ENCODE data around the gene DGKI.

DGKI gene

DNA sequence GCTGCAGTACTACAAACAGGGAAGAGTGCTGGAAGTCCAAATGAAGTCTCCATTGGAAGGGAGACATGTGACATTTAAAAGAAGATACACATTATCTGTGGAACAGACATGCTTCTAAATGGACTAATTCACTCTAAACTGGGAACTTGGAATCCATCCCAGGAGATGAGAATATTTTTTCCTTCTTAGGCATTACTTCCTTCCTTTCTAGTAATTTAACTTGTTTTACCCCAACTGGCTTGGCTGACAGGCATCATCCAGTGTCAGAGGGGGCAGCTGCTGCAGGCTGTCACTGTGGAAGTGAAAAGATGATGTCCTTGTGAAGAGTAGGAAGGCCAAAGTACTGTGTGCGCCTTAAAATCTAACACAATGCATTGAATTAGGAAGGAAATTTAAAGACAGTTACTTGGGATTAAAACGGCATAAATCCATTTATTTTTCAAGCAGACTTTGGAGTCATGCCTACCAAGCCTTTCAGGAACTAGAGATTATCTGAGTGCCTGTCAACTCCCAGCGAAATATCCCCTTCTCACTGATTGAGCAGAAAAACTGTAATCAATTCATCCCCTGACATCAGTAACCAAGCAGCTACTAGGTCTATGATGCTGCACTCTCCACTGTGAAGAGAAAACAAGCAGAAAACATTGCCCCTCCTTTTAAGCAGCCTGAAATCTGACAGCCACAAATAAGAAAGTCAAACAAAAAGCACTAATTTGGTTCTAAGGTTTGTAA lies 161.2 kb downstream of the DGKI start:
- DNase-seq = no peak

DNA sequence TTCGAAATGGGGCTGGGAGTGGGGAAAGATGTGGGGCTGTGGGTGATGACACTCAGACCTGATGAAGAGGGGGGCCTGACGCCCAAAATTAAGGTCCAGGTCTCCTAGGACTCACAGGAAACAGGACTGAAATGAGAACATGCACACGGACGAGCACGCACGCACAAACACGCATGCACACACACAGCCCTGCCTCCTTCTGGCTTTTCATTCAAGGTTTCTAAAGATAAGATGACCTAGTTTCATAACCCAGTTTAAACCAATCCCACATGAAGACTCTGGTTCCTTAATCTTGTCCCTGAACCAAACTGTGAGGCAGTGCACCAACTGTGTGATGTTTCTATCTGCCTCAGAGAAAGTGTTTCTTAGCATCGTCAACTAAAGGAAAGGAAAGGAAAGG lies 162.0 kb downstream of the DGKI start:
- no peak for DNase-seq

DNA sequence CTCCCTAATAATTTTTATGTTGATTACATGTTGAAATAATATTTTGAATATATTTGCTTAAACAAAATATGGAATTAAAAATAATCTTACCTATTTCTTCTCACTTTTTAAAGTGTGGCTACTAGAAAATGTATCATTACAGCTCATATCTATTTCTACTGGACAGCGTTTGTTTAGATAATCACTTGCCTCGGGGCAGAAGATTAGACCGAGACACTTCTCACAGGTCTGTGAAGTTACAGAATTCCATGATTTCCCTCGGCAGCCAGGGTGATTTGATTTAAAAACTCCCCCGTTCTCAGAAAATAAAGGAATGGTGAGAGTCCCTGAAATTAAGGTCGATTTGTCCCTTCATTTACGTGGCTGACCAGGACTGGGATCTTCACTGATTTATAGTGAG lies 162.5 kb downstream of the DGKI start:
- no peak for DNase-seq

DNA sequence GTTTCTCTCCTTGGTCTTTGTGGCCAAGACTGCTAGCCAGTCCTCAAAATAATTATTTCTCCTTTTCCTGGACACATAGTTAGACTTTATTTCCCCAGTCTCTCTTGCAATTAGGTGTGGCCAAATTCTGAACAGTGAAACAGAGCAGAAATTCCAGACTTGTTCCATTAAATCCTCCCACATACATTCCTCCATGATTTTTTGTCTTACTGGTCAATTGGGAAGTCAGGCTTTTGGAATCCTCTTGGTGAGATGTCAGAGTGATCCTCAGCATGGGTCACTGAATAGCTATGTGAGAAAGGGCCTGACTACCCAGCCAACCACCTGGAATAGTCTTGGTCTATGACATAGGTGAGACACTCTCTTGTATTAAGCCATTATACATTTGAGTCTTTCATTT lies 164.2 kb downstream of the DGKI start:
- DNase-seq = no peak

DNA sequence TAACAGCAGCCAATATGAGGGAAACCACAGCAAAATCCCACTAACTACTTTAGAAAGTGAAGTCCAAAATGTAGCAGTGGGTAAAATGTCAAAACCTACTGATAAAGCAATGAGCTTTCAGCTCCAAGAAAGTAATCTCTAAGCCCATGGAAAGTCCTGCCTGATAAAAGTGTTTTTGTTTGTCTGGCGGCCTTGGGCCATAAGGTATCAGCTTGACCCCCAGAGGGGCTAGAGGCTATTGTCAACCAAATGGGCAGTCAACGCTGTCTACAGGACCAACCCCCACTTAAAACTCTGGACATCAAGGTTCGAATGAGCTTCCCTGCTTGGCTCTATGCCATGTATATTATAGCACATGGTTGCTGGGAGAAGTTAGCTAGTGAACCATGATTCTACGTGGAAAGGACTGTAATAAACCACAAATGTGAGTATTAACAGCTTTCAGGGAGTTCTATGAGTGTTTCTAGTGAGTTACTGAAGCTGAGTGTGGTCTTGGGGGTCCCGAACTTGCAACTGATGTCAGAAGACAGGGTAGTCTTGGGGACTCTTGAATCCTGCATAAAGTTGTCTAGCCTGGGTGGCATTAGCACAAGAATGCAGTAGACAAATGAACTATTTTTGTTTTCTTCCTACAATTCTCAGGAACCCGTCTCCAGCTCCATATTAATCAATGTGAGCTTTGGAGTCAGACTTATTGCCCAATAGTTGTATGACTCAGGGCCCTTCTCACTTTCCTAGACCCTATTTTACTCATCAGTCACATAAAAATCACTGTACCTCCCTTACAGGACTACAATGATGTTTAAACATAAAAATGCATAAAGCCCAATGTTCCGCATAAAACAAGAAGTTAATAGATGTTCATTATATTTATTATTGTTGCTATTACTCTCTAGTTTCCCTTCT lies 164.9 kb downstream of the DGKI start:
- no peak for DNase-seq

GRCh38 chr7:137674551-137675409 lies 172.0 kb downstream of the DGKI start:
- DNase-seq = no peak

- DNase-seq = no peak
Measured at GRCh38 chr7:137674048-137674447, 172.7 kb downstream of the DGKI start.

- DNase-seq = no peak
Measured at GRCh38 chr7:137671920-137672319, 174.9 kb downstream of the DGKI start.

- DNase-seq = no peak
Measured at GRCh38 chr7:137670222-137671064, 176.3 kb downstream of the DGKI start.

- no peak for DNase-seq
Measured at GRCh38 chr7:137669706-137670105, 177.1 kb downstream of the DGKI start.

- DNase-seq = no peak
Measured at GRCh38 chr7:137668404-137668803, 178.4 kb downstream of the DGKI start.

DNA sequence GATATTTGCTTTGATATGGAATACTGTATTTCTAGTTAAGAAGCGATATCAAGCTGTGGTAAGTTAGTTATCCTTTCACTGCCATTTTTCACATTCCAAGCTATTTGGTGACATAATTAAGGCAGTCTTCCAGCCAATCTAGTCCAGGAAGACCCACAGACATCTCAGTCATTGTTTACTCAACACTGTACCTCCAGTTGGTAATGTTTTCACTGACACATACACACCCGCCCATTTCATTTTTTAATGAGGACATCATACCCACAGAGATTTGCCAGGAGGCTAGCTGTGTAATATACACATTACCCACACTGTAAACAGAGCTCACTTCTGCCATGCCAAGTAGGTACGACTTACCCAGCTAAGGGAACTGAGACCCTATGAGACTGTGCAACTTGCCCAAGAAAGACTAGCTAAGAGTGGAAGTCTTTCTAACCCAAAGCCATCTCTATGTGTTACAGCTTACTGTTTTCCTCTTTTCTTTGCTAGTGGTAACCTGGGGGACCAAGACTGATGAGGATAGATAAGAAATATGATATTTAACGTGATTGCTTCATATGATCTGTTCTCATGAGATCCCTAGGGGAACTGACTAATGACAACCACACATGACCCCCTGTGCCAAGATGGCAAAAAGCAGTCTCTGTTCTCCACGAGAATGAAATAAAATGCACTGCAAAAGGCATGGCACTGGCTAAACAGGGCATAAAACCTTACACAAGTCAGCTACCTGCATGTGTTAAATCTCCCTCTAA lies 179.0 kb downstream of the DGKI start:
- DNase-seq = no peak

GRCh38 chr7:137664846-137665245 lies 181.9 kb downstream of the DGKI start:
- no peak for DNase-seq

DNA sequence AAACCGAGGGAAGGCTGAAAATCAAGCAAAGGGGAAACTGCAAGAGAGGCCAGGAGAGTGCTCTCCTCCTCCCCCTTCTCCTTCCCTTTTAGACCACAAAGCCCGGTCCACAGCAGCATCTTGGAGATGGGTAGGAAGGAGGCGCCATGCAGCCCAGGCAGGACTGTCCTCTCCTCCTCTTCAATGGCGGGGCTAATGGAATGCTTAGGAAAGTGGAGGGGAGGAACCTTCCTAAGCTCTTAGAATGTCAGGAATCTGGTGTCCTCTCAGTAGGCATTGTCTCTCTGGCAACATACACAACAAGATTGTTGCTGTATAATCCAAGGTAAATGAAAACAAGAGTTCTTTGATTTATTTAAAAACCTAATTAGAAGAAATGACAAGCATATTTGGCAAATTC lies 185.1 kb downstream of the DGKI start:
- DNase-seq = no peak

GRCh38 chr7:137658190-137658900 lies 188.4 kb downstream of the DGKI start:
- no peak for DNase-seq

DNA sequence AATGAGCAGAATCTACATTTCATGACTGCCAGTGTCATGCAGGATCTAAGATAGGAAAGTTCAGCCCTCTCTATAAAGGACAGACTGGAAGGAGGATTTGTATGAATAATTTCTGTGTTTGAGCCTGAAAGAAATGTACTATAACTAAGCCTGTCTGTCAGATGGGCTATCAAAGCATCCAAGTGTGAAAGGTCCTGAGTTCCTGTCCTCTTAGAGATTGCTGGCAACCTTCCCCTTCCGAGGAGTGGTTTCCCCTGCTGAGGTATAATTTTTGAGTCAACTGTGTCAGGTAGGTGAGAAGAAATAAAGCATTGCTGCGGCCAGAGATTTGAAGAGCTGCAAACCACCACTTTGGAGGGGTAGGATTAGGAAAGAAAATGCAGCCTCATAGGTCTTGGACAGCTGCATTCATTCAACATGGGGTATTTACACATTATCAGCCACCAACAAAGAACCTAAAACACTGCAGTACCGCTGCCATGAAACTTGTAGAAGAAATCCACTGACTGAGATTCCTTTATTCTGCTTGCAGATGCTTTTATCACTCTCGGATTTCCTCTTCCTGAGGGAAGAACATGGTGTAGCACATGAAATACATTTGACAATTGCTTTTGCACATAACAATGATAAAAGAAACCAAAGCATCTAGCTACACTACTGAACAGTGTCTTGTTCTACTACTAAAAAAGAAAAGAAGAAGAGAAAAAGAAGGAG lies 189.1 kb downstream of the DGKI start:
- DNase-seq = no peak

GRCh38 chr7:137656850-137657232 lies 189.9 kb downstream of the DGKI start:
- DNase-seq = no peak

DNA sequence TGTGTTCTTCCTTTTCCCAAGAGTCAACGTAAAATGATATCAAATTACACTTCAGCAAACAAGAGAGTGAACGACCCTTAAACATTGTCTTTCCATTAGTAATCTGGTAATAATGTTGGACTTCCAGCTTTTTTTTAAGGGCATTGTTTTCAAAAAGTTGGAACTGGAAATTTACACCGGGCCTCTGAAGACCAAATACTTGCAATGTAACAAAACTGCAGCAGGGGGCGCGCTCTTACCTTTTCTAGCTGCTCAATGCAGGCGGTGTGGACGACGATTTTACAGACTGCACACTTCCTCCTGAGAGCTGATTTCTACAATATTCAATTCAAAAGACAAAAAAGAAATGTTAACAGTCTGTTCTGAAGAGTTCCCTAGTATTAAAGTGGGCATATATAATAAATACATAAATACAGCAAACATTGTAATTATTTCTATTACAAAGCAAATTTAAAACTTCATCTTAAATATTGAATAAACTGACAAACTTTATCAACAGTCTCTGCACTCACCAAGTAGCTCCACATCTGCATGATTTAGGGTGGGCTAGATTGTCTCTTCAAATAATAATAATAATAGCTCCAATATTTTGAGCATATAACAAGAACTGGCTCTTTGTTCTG lies 190.4 kb downstream of the DGKI start:
- peak; percentile 90 for DNase-seq

GRCh38 chr7:137655804-137656203 lies 191.0 kb downstream of the DGKI start:
- no peak for DNase-seq

DNA sequence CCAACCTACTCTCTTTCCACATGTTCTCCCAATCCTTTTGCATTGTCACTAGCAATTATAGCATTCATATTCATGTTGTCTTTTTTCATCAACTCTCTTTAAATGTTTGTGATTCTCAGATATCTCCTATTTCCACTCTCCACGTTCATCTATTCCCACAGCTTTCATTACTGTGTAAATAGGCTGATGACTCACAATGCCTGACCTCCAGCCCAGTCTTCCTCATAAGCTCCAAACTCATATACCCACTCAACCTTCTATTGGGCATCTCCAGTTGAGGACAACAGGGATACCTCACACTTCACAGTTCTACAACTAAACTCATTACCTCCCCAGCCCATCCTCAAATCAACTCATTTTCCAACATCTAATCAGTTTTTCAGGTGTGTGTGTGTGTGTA lies 194.1 kb downstream of the DGKI start:
- DNase-seq = peak; percentile 84
